ENCODE measurements around the gene ALX3. TPM values are rescaled to one million over a fixed set of nuclear protein-coding genes. Genes with fewer than 3 reads are reported as not detected.

ALX3 gene
- polyA plus RNA-seq, 4 donors: not detected

Other genes starting within 250 kb of the ALX3 start
- gene CSF1, start 159.8 kb downstream of the ALX3 start, polyA plus RNA-seq (ENCODE audit: insufficient read length in 4 of 4): 10 to 100 TPM in 1 of 4 donors, 1 to 10 TPM in 3; 7.5 to 28.9 (median 8.8) TPM
- gene AHCYL1, start 85.9 kb downstream of the ALX3 start, polyA plus RNA-seq (ENCODE audit: insufficient read length in 4 of 4): 100 to 1,000 TPM in 3 of 4 donors, 10 to 100 TPM in 1; 83.2 to 121 (median 111) TPM
- 10 to 100 TPM; 41.3 to 60.3 (median 47.8) TPM for gene STRIP1, start 36.0 kb downstream of the ALX3 start, polyA plus RNA-seq (ENCODE audit: insufficient read length in 4 of 4)
- not detected for gene UBL4B, start 41.8 kb upstream of the ALX3 start, polyA plus RNA-seq (ENCODE audit: insufficient read length in 4 of 4)
- under 1 TPM; 0.08 to 0.92 (median 0.77) TPM for gene SLC6A17, start 79.8 kb upstream of the ALX3 start, polyA plus RNA-seq (ENCODE audit: insufficient read length in 4 of 4)
- 1 to 10 TPM; 2.5 to 6.5 (median 4.7) TPM for gene KCNC4, start 139.6 kb upstream of the ALX3 start, polyA plus RNA-seq (ENCODE audit: insufficient read length in 4 of 4)

Data from left renal pelvis (tissue), 4 donors.